Activated naive CD8-positive, alpha-beta T cell treated with anti-CD3 and anti-CD28 coated beads, Interleukin-2, amount 50 U/mL, for 16 hours (primary cell): ENCODE data around the gene NEAT1.

Experiments
- DNase-seq: peaks from one replicate; pipeline ENCODE4 v3.0.0-alpha.2; 2020; ENCODE audit warnings: low read depth, low spot score

The NEAT1 gene

GRCh38 chr11:65389294-65389980 is 33.2 kb upstream of the NEAT1 start:
- no peak for DNase-seq

- no peak for DNase-seq
Measured at GRCh38 chr11:65390099-65390941, 32.3 kb upstream of the NEAT1 start.

GRCh38 chr11:65390996-65391395 is 31.6 kb upstream of the NEAT1 start:
- DNase-seq: no peak

GRCh38 chr11:65392186-65392829 is 30.3 kb upstream of the NEAT1 start:
- DNase-seq: no peak

- no peak for DNase-seq
Measured at GRCh38 chr11:65392899-65393298, 29.7 kb upstream of the NEAT1 start.

GRCh38 chr11:65393513-65394079 is 29.0 kb upstream of the NEAT1 start:
- no peak for DNase-seq

GRCh38 chr11:65394125-65394536 is 28.5 kb upstream of the NEAT1 start:
- DNase-seq: no peak

- no peak for DNase-seq
Measured at GRCh38 chr11:65395961-65396530, 26.6 kb upstream of the NEAT1 start.

- DNase-seq: no peak
Measured at GRCh38 chr11:65396769-65397745, 25.5 kb upstream of the NEAT1 start.

- DNase-seq: no peak
Measured at GRCh38 chr11:65398362-65398910, 24.2 kb upstream of the NEAT1 start.

GRCh38 chr11:65399249-65399648 is 23.3 kb upstream of the NEAT1 start:
- DNase-seq: no peak

- DNase-seq: no peak
Measured at GRCh38 chr11:65399845-65400244, 22.8 kb upstream of the NEAT1 start.

- DNase-seq: no peak
Measured at GRCh38 chr11:65400307-65401072, 22.1 kb upstream of the NEAT1 start.

- DNase-seq: no peak
Measured at GRCh38 chr11:65401073-65401802, 21.4 kb upstream of the NEAT1 start.

- no peak for DNase-seq
Measured at GRCh38 chr11:65401803-65402248, 20.8 kb upstream of the NEAT1 start.

GRCh38 chr11:65402790-65403189 is 19.8 kb upstream of the NEAT1 start:
- no peak for DNase-seq

GRCh38 chr11:65403607-65404121 is 18.9 kb upstream of the NEAT1 start:
- no peak for DNase-seq

GRCh38 chr11:65404210-65404609 is 18.4 kb upstream of the NEAT1 start:
- no peak for DNase-seq
